Measurements from ENCODE around the gene HTD2.
"Not testable (repeated sequence)": the region's sequence is repeated elsewhere in the genome, so short reads cannot be mapped to it uniquely, and the experiment has no call there.

The HTD2 gene

DNA sequence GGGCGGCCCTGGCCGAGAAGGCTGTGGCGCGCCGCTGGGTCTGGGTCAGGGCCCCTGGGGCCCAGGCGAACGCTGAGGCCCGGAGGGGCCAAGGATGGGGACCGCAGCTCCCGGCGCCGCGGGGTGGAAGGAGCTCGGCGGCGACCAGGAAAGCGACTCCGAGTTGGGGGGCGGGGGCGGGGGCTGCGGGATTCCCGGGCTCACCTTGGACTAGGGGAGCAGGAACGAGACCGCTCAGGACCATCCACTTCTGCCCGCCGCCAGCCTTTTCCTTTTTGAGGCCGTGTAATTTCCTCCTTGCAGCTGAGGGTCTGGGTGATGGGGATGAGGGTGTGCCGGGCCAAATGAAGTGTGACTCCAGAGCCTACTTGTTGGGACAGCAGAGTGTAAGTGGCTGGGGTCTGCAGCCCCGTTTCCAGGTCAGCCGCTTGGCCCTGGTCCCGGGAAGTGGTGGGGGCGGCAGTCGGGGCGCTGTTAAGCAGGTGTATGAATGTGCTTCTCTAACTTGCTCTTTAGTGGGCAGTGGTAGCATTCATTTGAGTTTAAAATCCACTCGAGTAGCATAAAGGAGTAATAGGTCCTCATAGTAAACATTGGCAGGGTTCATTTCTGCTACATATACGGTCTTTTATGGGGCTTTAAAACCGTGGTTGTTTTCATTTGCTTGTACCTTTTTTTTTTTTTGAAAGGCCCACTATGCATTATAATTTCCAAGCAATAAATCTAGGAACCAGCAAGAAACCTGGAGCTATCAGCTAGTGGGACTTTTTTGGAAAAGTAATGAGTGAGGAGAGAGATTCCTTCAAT, 27.1 kb downstream of the HTD2 start:
- TF ChIP-seq CTCF (conservative IDR thresholded peaks at IDR 0.05; ENCODE audit: low read depth, low read length), result peak; percentile 25
- peak; percentile 51 for DNase-seq (ENCODE audit: low read depth)
- H3K4me3 ChIP-seq (ENCODE audit: low read depth, low read length), result peak overlapping the region; percentile 79

GRCh38 chr3:58334013-58334321, 27.6 kb downstream of the HTD2 start:
- TF ChIP-seq CTCF (conservative IDR thresholded peaks at IDR 0.05; ENCODE audit: low read depth, low read length), result no peak
- peak overlapping the region; percentile 79 for H3K4me3 ChIP-seq (ENCODE audit: low read depth, low read length)
- DNase-seq (ENCODE audit: low read depth), result no peak

DNA sequence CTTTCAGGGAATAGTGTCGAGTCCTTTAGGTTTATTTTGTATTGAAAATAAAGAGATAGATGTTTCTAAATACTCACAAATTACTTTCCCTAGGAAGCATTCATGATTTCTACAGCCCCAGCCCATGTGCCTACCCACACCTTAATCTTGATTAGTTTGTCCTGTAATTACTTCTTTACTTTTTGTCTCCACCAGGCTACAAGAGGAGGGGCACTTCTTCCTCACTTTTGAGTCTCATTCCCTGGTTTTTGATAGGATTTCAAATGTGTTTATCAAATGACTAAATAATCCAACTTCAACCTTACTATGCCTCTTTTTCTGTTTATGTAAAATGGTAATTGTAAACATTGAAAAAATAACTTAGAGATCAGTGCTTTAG, 28.2 kb downstream of the HTD2 start:
- H3K4me3 ChIP-seq (ENCODE audit: low read depth, low read length), result peak overlapping the region; percentile 79
- no peak for TF ChIP-seq CTCF (conservative IDR thresholded peaks at IDR 0.05; ENCODE audit: low read depth, low read length)

DNA sequence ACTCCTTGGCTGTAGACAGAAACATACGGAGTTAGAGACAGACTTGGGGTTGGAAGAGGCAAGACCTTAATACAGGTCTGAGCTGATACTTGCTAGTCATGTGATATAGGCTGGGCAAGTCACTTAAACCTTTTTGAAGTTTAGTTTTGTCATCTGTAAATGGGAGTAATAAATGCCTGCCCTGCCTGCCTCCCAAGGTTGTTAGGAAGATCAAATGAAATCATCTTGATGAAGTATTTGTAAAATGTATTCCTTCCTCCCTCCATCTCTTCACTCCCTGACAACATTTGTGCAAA, 29.3 kb downstream of the HTD2 start:
- no peak for TF ChIP-seq CTCF (conservative IDR thresholded peaks at IDR 0.05; ENCODE audit: low read depth, low read length)
- H3K4me3 ChIP-seq (ENCODE audit: low read depth, low read length), result peak overlapping the region; percentile 32
- DNase-seq (ENCODE audit: low read depth), result no peak

More for the DNA sequence above, 28.2 kb downstream of the HTD2 start:
- no peak for DNase-seq (ENCODE audit: low read depth)

DNA sequence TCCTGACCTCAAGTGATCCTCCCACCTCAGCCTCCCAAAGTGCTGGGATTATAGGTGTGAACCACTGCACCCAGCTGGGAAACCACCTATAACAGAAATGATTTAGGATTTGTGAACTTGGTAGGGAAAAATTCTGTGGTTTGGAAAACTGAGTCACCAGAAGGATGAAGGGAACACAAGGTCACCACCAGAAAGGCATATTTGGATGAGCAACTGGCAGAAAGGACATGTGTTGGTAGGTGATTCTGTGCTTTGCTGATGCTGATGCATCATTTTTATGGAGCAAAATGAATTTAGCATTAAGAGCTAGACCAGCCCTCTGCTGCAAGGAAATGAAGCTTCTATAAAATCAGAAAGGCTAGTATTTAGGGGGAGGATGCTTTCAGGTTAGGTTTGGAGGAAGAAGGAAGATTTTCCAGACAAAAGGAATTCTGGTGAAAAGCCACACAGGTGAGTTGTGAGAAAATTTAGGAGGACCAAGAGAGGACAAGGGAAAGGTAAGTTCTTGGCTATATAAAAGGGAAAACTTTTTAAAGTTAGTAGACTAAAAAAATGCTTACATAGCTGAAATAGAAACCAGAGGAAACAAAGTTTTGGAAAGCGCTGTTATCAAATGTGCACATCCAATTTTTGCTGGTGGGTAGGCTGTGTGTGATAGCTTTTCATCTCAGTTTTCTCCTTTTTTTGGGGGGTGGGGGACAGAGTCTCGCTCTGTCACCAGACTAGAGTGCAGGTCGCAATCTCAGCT, 30.0 kb downstream of the HTD2 start:
- DNase-seq (ENCODE audit: low read depth), result peak; percentile 71
- no peak overlapping the region for H3K4me3 ChIP-seq (ENCODE audit: low read depth, low read length)
- no peak for TF ChIP-seq CTCF (conservative IDR thresholded peaks at IDR 0.05; ENCODE audit: low read depth, low read length)

DNA sequence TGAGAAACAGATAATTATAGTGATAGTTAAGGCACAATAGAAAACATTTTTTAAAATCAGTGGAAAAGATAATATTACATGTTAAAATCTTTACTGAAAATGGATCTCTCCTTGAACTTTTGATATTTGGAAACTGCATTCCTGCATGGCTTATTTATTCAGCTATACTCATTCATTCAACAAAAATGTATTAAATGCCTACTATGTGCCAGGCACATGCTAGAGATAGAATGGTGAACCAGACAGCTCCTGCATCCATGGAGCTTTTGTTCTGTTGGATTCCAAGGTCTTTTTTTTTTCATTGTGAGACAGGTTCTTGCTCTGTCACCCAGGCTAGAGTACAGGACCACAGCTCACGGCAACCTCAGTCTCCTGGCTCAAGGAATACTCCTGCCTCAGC, 30.9 kb downstream of the HTD2 start:
- no peak for DNase-seq (ENCODE audit: low read depth)
- TF ChIP-seq CTCF (conservative IDR thresholded peaks at IDR 0.05; ENCODE audit: low read depth, low read length), result no peak
- H3K4me3 ChIP-seq (ENCODE audit: low read depth, low read length), result no peak overlapping the region

DNA sequence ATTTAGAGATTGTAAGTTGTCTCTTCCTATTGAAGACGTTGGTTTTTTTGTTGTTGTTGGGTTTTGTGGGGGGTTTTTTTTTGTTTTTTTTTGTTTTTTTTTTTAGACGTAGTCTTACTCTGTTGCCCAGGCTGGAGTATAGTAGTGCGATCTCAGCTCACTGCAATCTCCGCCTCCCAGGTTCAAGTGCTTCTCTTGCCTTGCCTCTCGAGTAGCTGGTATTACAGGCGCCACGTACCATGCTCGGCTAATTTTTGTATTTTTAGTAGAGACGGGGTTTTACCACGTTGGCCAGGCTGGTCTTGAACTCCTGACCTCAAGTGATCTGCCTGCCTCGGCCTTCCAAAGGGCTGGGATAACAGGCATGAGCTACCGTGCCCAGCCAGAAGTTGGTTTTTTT, 32.8 kb downstream of the HTD2 start:
- DNase-seq (ENCODE audit: low read depth), result not testable (repeated sequence)

More for the DNA sequence above, 32.8 kb downstream of the HTD2 start:
- H3K4me3 ChIP-seq (ENCODE audit: low read depth, low read length), result not testable (repeated sequence)
